ENCODE data around the gene ACSS1. TPM values are rescaled to one million over a fixed set of nuclear protein-coding genes. Genes with fewer than 3 reads are reported as not detected.

ACSS1 gene
- total RNA-seq, 1 experiment from 2014 or later: 0.61 TPM

GRCh38 chr20:25038591-25039015, 19.3 kb downstream of the ACSS1 start:
- Histone ChIP-seq H3K27ac (ENCODE audit: insufficient read length, low read depth, low read length) (no peak overlapping the region), H2BK15ac (ENCODE audit: low read depth, low read length) (no peak overlapping the region), H4K5ac (ENCODE audit: insufficient read length, low read depth, low read length) (no peak overlapping the region), H2BK120ac (ENCODE audit: low read depth, low read length, poor library complexity, severe bottlenecking) (no peak overlapping the region), H4K91ac (ENCODE audit: insufficient read length, low read depth, low read length) (peak overlapping the region; percentile 39), H3K27me3 (ENCODE audit: insufficient read depth, low read length) (no peaks in the 10 kb centered on the region), H3K9ac (ENCODE audit: extremely low read depth, insufficient read length, low read length) (no peak overlapping the region), H3K18ac (ENCODE audit: insufficient read length, low read depth, low read length) (no peak overlapping the region), H3K4me2 (ENCODE audit: insufficient read depth, insufficient read length, low read length) (no peak overlapping the region), H2BK5ac (ENCODE audit: insufficient read length, low read length) (no peak overlapping the region), H3K4me1 (ENCODE audit: insufficient read depth, low read length) (peaks cover 2% of the 10 kb centered on the region; the same call in 1 of the 2 replicates), H2BK20ac (ENCODE audit: low read depth, low read length, poor library complexity, severe bottlenecking) (no peak overlapping the region), H2AFZ (ENCODE audit: low read length) (no peak overlapping the region), H3K23me2 (ENCODE audit: insufficient read length, low read depth, low read length, poor library complexity, severe bottlenecking) (no peaks in the 10 kb centered on the region), H4K20me1 (ENCODE audit: control insufficient read depth, insufficient read depth, insufficient read length) (no peaks in the 10 kb centered on the region), H3K79me2 (ENCODE audit: insufficient read depth, low read length) (no peaks in the 10 kb centered on the region), H3K56ac (ENCODE audit: insufficient read length, low read depth, low read length) (no peak overlapping the region), H3K79me1 (ENCODE audit: insufficient read depth, low read depth, low read length, poor library complexity, severe bottlenecking) (no peaks in the 10 kb centered on the region), H2AK5ac (ENCODE audit: insufficient read length, low read length) (no peak overlapping the region), H2BK12ac (ENCODE audit: insufficient read length, low read depth, low read length) (no peak overlapping the region), H3T11ph (ENCODE audit: low read length) (no peak overlapping the region), H3K23ac (ENCODE audit: insufficient read length, low read depth, low read length) (no peak overlapping the region), H3K9me3 (ENCODE audit: control insufficient read depth, low read depth, low read length) (no peaks in the 10 kb centered on the region), H3K14ac (ENCODE audit: insufficient read depth, low read length) (peak overlapping the region; percentile 66; the same call in 1 of the 2 replicates), H3K4ac (ENCODE audit: low read depth, low read length) (no peak overlapping the region), H4K8ac (replicated peaks; ENCODE audit: insufficient read length, low read depth, low read length) (no peak overlapping the region)
- Mint-ChIP-seq H3K27me3 (ENCODE audit: low read depth) (peaks cover 3% of the 10 kb centered on the region), H3K4me1 (peaks cover 2% of the 10 kb centered on the region in 2 experiments; a peak in 1 of 4 replicates), H3K4me3 (no peak overlapping the region), H3K27ac (peak overlapping the region in 1 of 3 experiments; percentile 44; a peak in 1 of 7 replicates), H3K9me3 (no peaks in the 10 kb centered on the region), H3K36me3 (ENCODE audit: insufficient read depth in 1 of 3, low read depth in 3 of 3) (peaks cover 0 to 2% (median 0%) of the 10 kb centered on the region in 3 experiments; a peak in 1 of 7 replicates)
- no CpG with 5 or more reads among the region's 6 CpGs for WGBS (ENCODE audit: extremely low coverage, insufficient read length, low lambda C conversion rate)
- DNase-seq: no peak
- no peak for TF ChIP-seq CTCF (conservative IDR thresholded peaks at IDR 0.05)

Measured in H9 (cell line).